CD4-positive, alpha-beta T cell (primary cell): ENCODE results near the gene DDA1. TPM values are rescaled to one million over a fixed set of nuclear protein-coding genes. Genes with fewer than 3 reads are reported as not detected.

Experiments used
- ATAC-seq: fragments of 200-7000 bp; cut with Tn5 transposase; one replicate; pipeline ENCODE4 v1.10.0; 2022; ENCODE audit warnings: mild to moderate bottlenecking; ENCODE audit not compliant: poor library complexity
- CTCF ChIA-PET: fragments of 350-600 bp; sonication (Branson Sonifier 250); formaldehyde crosslinking; loops from one replicate; lab custom pipeline; 2021; ENCODE audit warnings: antibody characterized with exemption, inconsistent platforms; lab: Charles Lee
- POLR2A ChIA-PET: fragments of 350-600 bp; sonication (Branson Sonifier 250); formaldehyde crosslinking; loops from one replicate; lab custom pipeline; 2021; ENCODE audit warnings: antibody characterized with exemption, inconsistent platforms; lab: Charles Lee
- DNase-seq, 14 experiments: peaks; one replicate each; pipeline ENCODE4 v3.0.0-alpha.2; 2013 to 2020; ENCODE audit warnings: mixed read lengths in 2 of 14
- H3K27ac ChIP-seq, 2 donors: one replicate each; pipeline versions ENCODE4 v1.5.1 to v1.7.0; 2013; ENCODE audit warnings: low read length in 2 of 2, low read depth in 1 of 2, mild to moderate bottlenecking in 1 of 2
- H3K27me3 ChIP-seq, 2 experiments: 1 replicate in 1 of 2; 2 replicates in 1 of 2; pipeline versions ENCODE4 v1.6.1 to v1.7.0; 2013; ENCODE audit warnings: low read length in 2 of 2, control low read depth in 1 of 2, mild to moderate bottlenecking in 1 of 2, moderate library complexity in 1 of 2; ENCODE audit not compliant: insufficient read depth in 2 of 2, control insufficient read depth in 1 of 2
- H3K36me3 ChIP-seq: one replicate; pipeline ENCODE4 v1.6.1; 2013; ENCODE audit warnings: low read length, control low read depth; ENCODE audit not compliant: insufficient read depth
- H3K4me1 ChIP-seq: one replicate; pipeline ENCODE4 v1.6.1; 2013; ENCODE audit warnings: low read length, control low read depth; ENCODE audit not compliant: insufficient read depth
- H3K4me3 ChIP-seq: one replicate; pipeline ENCODE4 v1.5.1; 2013; ENCODE audit warnings: mild to moderate bottlenecking, low read length, moderate library complexity
- H3K9me3 ChIP-seq, 2 experiments: 1 replicate in 1 of 2; 2 replicates in 1 of 2; pipeline versions ENCODE4 v1.6.1 to v1.7.0; 2013; ENCODE audit warnings: low read length in 2 of 2, mild to moderate bottlenecking in 2 of 2, control low read depth in 1 of 2, moderate library complexity in 1 of 2; ENCODE audit not compliant: control insufficient read depth in 1 of 2, insufficient read depth in 1 of 2
- H3K27ac Mint-ChIP-seq: one replicate; pipeline ENCODE4 v1.8.0; 2020; ENCODE audit warnings: mixed read lengths
- H3K27me3 Mint-ChIP-seq: one replicate; pipeline ENCODE4 v1.8.0; 2021; ENCODE audit warnings: mixed read lengths
- H3K36me3 Mint-ChIP-seq: one replicate; pipeline ENCODE4 v1.8.0; 2021; ENCODE audit warnings: low read depth, mixed read lengths
- H3K4me1 Mint-ChIP-seq: one replicate; pipeline ENCODE4 v1.8.0; 2021; ENCODE audit warnings: low read depth, mixed read lengths
- H3K4me3 Mint-ChIP-seq: one replicate; pipeline ENCODE4 v1.8.0; 2020; ENCODE audit warnings: mild to moderate bottlenecking, mixed read lengths
- H3K9me3 Mint-ChIP-seq: one replicate; pipeline ENCODE4 v1.8.0; 2020; ENCODE audit warnings: mixed read lengths
- intact Hi-C, 2 experiments: fragments of 100-400 bp; cut with DNase I in 1 of 2; cut with micrococcal nuclease in 1 of 2; formaldehyde crosslinking; loops; one replicate each; pipeline versions ENCODE4 v1.15.1 to v1.9.0; 2023 to 2025; cut with DNase I, micrococcal nuclease
- total RNA-seq, 174 experiments: library from RNA in 2 of 174; stranded (reverse) in 2 of 174; gene quantifications; one replicate each; pipeline ENCODE4 v1.2.3 and lab custom pipeline; 2021 to 2026
- TF ChIP-seq, protein P1 (sequence below): fragments of 200-600 bp; IDR thresholded peaks from one replicate; pipeline ENCODE4 v1.8.0; 2022; ENCODE audit warnings: antibody characterized with exemption, mild to moderate bottlenecking

DDA1 gene
- total RNA-seq, 2 experiments from 2014 or later: 41.4 to 43.4 TPM

GRCh38 chr19:17336872-17337674 lies 27.7 kb downstream of the DDA1 start, which contains the start of gene GTPBP3:
GTPBP3 (plus strand) TSS chr19:17337553; CDS start chr19:17337612, 59 bp downstream.
- no peaks in the 10 kb centered on the region for H3K9me3 ChIP-seq
- CTCF ChIA-PET: interaction anchor here (0.6 to 2.5 kb wide), 2 partner anchors 8 to 44 kb away, joined by 4 to 8 read pairs; no protein-coding TSS in a partner anchor
- H3K4me1 Mint-ChIP-seq: peaks cover 36% of the 10 kb centered on the region
- peak; percentile 89 for ATAC-seq
- H3K36me3 ChIP-seq: peaks cover 9% of the 10 kb centered on the region
- POLR2A ChIA-PET: interaction anchor here (0.8 to 4.0 kb wide), 5 partner anchors 9 to 175 kb away, joined by 3 to 31 read pairs (median 5); partner anchors contain the start of genes BABAM1, DDA1, MVB12A and PGLS
- peaks cover 54% of the 10 kb centered on the region for H3K4me1 ChIP-seq
- peak within 1 kb of the TSS; percentile 86 for H3K27ac Mint-ChIP-seq
- no peaks in the 10 kb centered on the region for H3K9me3 Mint-ChIP-seq
- peak; percentile 92 to 98 (median 95) for DNase-seq
- intact Hi-C loops: loop anchor here (1.0 to 5.0 kb wide), 5 partner anchors 28 to 122 kb away; partner anchors contain the start of genes DDA1 (in 1 of the 2), MRPL34 (in 1 of the 2) and USE1 (in 1 of the 2)
- H3K4me3 ChIP-seq: peak within 1 kb of the TSS; percentile 71
- TF ChIP-seq, protein P1, sequence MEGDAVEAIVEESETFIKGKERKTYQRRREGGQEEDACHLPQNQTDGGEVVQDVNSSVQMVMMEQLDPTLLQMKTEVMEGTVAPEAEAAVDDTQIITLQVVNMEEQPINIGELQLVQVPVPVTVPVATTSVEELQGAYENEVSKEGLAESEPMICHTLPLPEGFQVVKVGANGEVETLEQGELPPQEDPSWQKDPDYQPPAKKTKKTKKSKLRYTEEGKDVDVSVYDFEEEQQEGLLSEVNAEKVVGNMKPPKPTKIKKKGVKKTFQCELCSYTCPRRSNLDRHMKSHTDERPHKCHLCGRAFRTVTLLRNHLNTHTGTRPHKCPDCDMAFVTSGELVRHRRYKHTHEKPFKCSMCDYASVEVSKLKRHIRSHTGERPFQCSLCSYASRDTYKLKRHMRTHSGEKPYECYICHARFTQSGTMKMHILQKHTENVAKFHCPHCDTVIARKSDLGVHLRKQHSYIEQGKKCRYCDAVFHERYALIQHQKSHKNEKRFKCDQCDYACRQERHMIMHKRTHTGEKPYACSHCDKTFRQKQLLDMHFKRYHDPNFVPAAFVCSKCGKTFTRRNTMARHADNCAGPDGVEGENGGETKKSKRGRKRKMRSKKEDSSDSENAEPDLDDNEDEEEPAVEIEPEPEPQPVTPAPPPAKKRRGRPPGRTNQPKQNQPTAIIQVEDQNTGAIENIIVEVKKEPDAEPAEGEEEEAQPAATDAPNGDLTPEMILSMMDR: no peak
- H3K27ac ChIP-seq: peak within 1 kb of the TSS; percentile 73 to 79
- peak within 1 kb of the TSS; percentile 93 for H3K4me3 Mint-ChIP-seq
- H3K36me3 Mint-ChIP-seq: peaks cover 21% of the 10 kb centered on the region
- H3K27me3 ChIP-seq: no peaks in the 10 kb centered on the region
- no peaks in the 10 kb centered on the region for H3K27me3 Mint-ChIP-seq

DNA sequence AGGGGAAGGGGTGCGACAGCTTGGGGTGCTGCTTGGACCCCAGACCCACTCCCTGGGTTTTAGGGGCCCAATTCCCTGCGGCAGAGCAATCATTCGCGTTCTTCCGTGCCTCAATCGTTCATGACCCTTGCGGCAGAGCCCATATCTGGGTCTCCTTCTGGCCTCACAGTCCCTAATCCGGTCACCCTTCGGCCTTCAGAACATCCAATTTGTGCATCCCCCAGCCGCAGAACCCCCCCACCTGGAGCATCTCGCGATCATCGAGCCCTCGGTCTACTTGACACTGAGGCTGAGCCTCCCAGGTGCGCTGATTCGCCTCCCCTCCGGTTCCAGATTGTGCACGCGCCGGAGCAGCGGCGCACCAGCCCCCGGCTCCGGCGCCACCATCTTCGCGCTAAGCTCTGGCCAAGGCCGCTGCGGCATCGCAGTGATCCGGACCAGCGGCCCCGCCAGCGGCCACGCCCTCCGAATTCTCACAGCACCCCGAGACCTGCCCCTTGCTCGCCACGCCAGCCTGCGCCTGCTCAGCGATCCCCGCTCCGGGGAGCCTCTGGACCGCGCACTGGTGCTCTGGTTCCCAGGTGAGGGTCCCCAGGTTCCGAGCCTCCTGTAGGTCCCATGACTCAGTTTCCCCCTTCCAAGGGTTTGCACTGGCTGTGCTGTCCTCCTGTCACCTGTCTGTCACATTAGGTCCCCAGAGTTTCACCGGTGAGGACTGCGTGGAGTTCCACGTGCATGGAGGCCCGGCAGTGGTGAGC lies 28.5 kb downstream of the DDA1 start:
- Histone ChIP-seq H3K9me3 (no peaks in the 10 kb centered on the region), H3K27ac (peak overlapping the region; percentile 11 to 73), H3K4me3 (peak overlapping the region; percentile 71), H3K27me3 (no peaks in the 10 kb centered on the region), H3K4me1 (peaks cover 49% of the 10 kb centered on the region), H3K36me3 (peaks cover 9% of the 10 kb centered on the region)
- TF ChIP-seq, protein P1: no peak
- no peaks in the 10 kb centered on the region for H3K27me3 Mint-ChIP-seq
- DNase-seq (peak in 9 of 14 experiments; percentile 15 to 65 (median 28)), ATAC-seq (peak; percentile 7)
- H3K9me3 Mint-ChIP-seq: no peaks in the 10 kb centered on the region
- POLR2A ChIA-PET: interaction anchor here (1.5 to 1.8 kb wide), 2 partner anchors 82 to 174 kb away, joined by 3 to 7 read pairs; partner anchors contain the start of genes MVB12A and PGLS
- H3K4me3 Mint-ChIP-seq: peak overlapping the region; percentile 93
- intact Hi-C loops: loop anchor here (1.0 to 5.0 kb wide), 5 partner anchors 29 to 123 kb away; partner anchors contain the start of genes DDA1 (in 1 of the 2), MRPL34 (in 1 of the 2) and USE1 (in 1 of the 2)
- H3K4me1 Mint-ChIP-seq: peaks cover 33% of the 10 kb centered on the region
- CTCF ChIA-PET: interaction anchor here (1.1 kb wide), 1 partner anchor 32 kb away, joined by 3 read pairs; the partner anchor contains the start of gene MRPL34
- peak overlapping the region; percentile 86 for H3K27ac Mint-ChIP-seq
- peaks cover 21% of the 10 kb centered on the region for H3K36me3 Mint-ChIP-seq
